HepG2 (cell line): ENCODE data around the gene AVPR2. TPM values are rescaled to one million over a fixed set of nuclear protein-coding genes. Genes with fewer than 3 reads are reported as not detected.

Experiments used
- ATF7 ChIP-seq, 2 experiments: fragments of 450-650 bp in 1 of 2; sonication (generic) in 1 of 2; formaldehyde crosslinking in 1 of 2; IDR thresholded peaks; 2 replicates each; pipeline versions ENCODE4 v1.4.0 to v1.6.1; 2016 to 2020; ENCODE audit warnings: antibody characterized with exemption in 1 of 2, mild to moderate bottlenecking in 1 of 2, missing genetic modification reagents in 1 of 2
- DMAP1 ChIP-seq: IDR thresholded peaks from 2 replicates; pipeline ENCODE4 v1.6.1; 2016
- GTF3A ChIP-seq: sonication (generic); formaldehyde crosslinking; conservative IDR thresholded peaks from 2 replicates; pipeline ENCODE4 v1.4.0; 2020; ENCODE audit warnings: mild to moderate bottlenecking, missing genetic modification reagents
- KDM6A ChIP-seq: IDR thresholded peaks from 2 replicates; pipeline ENCODE4 v1.6.1; 2016; ENCODE audit warnings: low read depth
- MYNN ChIP-seq: sonication (generic); formaldehyde crosslinking; IDR thresholded peaks from 2 replicates; pipeline ENCODE4 v1.4.0; 2020; ENCODE audit warnings: mild to moderate bottlenecking, low read depth, missing genetic modification reagents
- NCOA1 ChIP-seq: sonication (generic); formaldehyde crosslinking; IDR thresholded peaks from 2 replicates; pipeline ENCODE4 v1.9.0; 2021; ENCODE audit warnings: missing genetic modification reagents
- SCMH1 ChIP-seq: sonication (generic); formaldehyde crosslinking; IDR thresholded peaks from 2 replicates; pipeline ENCODE4 v1.9.0; 2021; ENCODE audit warnings: missing genetic modification reagents, mild to moderate bottlenecking, borderline replicate concordance
- TBL1XR1 ChIP-seq: fragments of 150-350 bp; IDR thresholded peaks from 2 replicates; pipeline ENCODE4 v1.6.1; 2014; ENCODE audit warnings: borderline replicate concordance, low read length; ENCODE audit not compliant: partially characterized antibody
- TOPORS ChIP-seq: sonication (generic); formaldehyde crosslinking; IDR thresholded peaks from 2 replicates; pipeline ENCODE4 v1.8.0; 2023; ENCODE audit warnings: mild to moderate bottlenecking, missing genetic modification reagents
- XRCC5 ChIP-seq: fragments of 200-400 bp; formaldehyde crosslinking; optimal IDR thresholded peaks from 2 replicates; pipeline ENCODE3; 2017; ENCODE audit warnings: mild to moderate bottlenecking, low read length
- ZFYVE20 ChIP-seq: sonication (generic); formaldehyde crosslinking; IDR thresholded peaks from 2 replicates; pipeline ENCODE4 v1.8.0; 2023; ENCODE audit warnings: low read depth, mild to moderate bottlenecking, moderate library complexity, missing genetic modification reagents, borderline replicate concordance
- ZMAT3 ChIP-seq: sonication (generic); formaldehyde crosslinking; conservative IDR thresholded peaks from 2 replicates; pipeline ENCODE4 v1.7.0; 2021; ENCODE audit warnings: missing genetic modification reagents
- ZNF143 ChIP-seq: sonication (generic); formaldehyde crosslinking; IDR thresholded peaks from 2 replicates; pipeline ENCODE4 v1.4.0; 2020; ENCODE audit warnings: missing genetic modification reagents
- ZNF235 ChIP-seq: sonication (generic); formaldehyde crosslinking; IDR thresholded peaks from 2 replicates; pipeline ENCODE4 v1.8.1; 2023; ENCODE audit warnings: mild to moderate bottlenecking, missing genetic modification reagents, borderline replicate concordance
- ZNF292 ChIP-seq: sonication (generic); formaldehyde crosslinking; IDR thresholded peaks from 2 replicates; pipeline ENCODE4 v1.8.1; 2022; ENCODE audit warnings: mild to moderate bottlenecking, low read depth, missing genetic modification reagents, borderline replicate concordance
- ZNF850 ChIP-seq: sonication (generic); formaldehyde crosslinking; conservative IDR thresholded peaks from 2 replicates; pipeline ENCODE4 v1.9.0; 2021; ENCODE audit warnings: mild to moderate bottlenecking, missing genetic modification reagents
- ZSCAN29 ChIP-seq: sonication (generic); formaldehyde crosslinking; conservative IDR thresholded peaks from 2 replicates; pipeline ENCODE4 v1.4.0; 2020; ENCODE audit warnings: mild to moderate bottlenecking, missing genetic modification reagents
- polyA plus RNA-seq, 8 experiments: library from polyadenylated mRNA; depleted of rRNA in 3 of 8; stranded (reverse) in 7 of 8; unstranded in 1 of 8; fragments of >200 nt; fragmentation: Illumina TruSeq in 4 of 8; extraction: Trizol in 4 of 8; gene quantifications; 2 replicates each; pipeline versions ENCODE4 v1.2.1 to v1.2.3, GENCODE V29; 2011 to 2016; ENCODE audit warnings: low read depth in 4 of 8, missing spikeins in 1 of 8, mixed read lengths in 1 of 8; ENCODE audit not compliant: insufficient read depth in 1 of 8
- total RNA-seq, 5 experiments: library from RNA; depleted of rRNA; stranded (reverse); fragments of >200 nt; fragmentation: Illumina TruSeq; extraction: Trizol; gene quantifications; 2 replicates each; pipeline ENCODE4 v1.2.3, GENCODE V29; 2016; ENCODE audit warnings: low read depth in 1 of 5
- TF ChIP-seq, protein P1 (sequence below): sonication (generic); formaldehyde crosslinking; IDR thresholded peaks from 2 replicates; pipeline ENCODE4 v1.4.0; 2020; ENCODE audit warnings: missing genetic modification reagents, mild to moderate bottlenecking, borderline replicate concordance
- TF ChIP-seq, protein P2 (sequence below): sonication (generic); formaldehyde crosslinking; IDR thresholded peaks from 2 replicates; pipeline ENCODE4 v1.9.0; 2021; ENCODE audit warnings: missing genetic modification reagents, borderline replicate concordance
- TF ChIP-seq, protein P3 (sequence below): sonication (generic); formaldehyde crosslinking; IDR thresholded peaks from 2 replicates; pipeline ENCODE4 v1.9.0; 2021; ENCODE audit warnings: mild to moderate bottlenecking, missing genetic modification reagents

AVPR2 gene
- total and polyA plus RNA-seq, 2 of the 13 experiments (the other 11 are each of a cell fraction or from before 2014, with no cell fraction given): not detected

DNA sequence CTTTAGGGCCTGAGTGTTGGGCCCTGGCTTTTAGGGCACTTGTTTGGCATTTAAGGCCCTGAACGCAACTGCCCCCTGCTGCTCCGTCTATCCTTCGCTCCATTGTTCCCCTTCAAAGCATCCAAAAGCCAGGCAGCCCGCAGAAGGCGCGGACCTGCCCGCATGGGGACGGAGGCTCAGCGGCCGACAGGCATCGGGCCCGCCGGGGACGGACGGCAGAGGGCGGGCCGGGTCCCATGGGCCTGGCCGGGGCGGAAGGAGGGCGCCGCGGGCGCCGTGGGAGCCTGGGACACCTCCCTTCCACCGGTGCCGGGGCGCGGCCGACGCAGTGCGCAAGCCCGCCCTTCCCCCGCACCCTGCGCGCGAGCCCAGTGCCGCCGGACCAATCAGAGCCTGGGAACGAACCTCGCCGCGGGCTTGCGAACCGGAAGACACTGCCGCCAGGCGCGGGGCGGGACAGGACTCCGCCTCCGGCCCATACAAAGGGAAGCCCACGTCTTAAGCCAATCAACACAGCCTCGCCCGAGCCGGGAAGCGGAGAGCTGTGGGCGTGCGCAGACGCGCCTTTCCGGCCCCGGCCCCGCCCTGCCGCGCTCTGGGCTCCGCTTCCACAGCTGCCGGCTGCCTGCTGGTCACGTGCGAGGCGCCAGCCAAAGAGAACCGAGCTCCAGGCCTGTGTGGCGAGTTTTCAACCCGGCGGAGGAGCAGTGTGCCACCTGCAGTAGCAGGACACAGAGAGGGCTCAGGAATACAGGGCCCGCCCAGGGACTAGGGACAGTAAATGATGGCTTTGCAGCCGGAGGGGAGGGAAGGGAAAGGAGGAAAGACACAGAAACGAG lies 23.7 kb downstream of the AVPR2 start (continued):
- TF ChIP-seq, protein P1, sequence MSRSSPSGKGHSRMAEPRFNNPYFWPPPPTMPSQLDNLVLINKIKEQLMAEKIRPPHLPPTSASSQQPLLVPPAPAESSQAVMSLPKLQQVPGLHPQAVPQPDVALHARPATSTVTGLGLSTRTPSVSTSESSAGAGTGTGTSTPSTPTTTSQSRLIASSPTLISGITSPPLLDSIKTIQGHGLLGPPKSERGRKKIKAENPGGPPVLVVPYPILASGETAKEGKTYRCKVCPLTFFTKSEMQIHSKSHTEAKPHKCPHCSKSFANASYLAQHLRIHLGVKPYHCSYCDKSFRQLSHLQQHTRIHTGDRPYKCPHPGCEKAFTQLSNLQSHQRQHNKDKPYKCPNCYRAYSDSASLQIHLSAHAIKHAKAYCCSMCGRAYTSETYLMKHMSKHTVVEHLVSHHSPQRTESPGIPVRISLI (CRISPR knock-in tag): no peak
- TF ChIP-seq, protein P2, sequence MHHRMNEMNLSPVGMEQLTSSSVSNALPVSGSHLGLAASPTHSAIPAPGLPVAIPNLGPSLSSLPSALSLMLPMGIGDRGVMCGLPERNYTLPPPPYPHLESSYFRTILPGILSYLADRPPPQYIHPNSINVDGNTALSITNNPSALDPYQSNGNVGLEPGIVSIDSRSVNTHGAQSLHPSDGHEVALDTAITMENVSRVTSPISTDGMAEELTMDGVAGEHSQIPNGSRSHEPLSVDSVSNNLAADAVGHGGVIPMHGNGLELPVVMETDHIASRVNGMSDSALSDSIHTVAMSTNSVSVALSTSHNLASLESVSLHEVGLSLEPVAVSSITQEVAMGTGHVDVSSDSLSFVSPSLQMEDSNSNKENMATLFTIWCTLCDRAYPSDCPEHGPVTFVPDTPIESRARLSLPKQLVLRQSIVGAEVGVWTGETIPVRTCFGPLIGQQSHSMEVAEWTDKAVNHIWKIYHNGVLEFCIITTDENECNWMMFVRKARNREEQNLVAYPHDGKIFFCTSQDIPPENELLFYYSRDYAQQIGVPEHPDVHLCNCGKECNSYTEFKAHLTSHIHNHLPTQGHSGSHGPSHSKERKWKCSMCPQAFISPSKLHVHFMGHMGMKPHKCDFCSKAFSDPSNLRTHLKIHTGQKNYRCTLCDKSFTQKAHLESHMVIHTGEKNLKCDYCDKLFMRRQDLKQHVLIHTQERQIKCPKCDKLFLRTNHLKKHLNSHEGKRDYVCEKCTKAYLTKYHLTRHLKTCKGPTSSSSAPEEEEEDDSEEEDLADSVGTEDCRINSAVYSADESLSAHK (CRISPR knock-in tag): no peak
- TF ChIP-seq KDM6A (CRISPR knock-in tag): no peak
- TF ChIP-seq ATF7 (IDR thresholded peaks at IDR 0.05): no peak
- TF ChIP-seq ATF7 (CRISPR knock-in tag; IDR thresholded peaks at IDR 0.05): no peak
- no peak for TF ChIP-seq MYNN (CRISPR knock-in tag)
- no peak for TF ChIP-seq ZFYVE20 (CRISPR knock-in tag)
- TF ChIP-seq TBL1XR1: no peak
- TF ChIP-seq ZNF143 (CRISPR knock-in tag): no peak
- no peak for TF ChIP-seq ZNF292
- TF ChIP-seq ZMAT3: no peak
- TF ChIP-seq NCOA1 (CRISPR knock-in tag): no peak
- TF ChIP-seq TOPORS (CRISPR knock-in tag): no peak
- TF ChIP-seq, protein P3, sequence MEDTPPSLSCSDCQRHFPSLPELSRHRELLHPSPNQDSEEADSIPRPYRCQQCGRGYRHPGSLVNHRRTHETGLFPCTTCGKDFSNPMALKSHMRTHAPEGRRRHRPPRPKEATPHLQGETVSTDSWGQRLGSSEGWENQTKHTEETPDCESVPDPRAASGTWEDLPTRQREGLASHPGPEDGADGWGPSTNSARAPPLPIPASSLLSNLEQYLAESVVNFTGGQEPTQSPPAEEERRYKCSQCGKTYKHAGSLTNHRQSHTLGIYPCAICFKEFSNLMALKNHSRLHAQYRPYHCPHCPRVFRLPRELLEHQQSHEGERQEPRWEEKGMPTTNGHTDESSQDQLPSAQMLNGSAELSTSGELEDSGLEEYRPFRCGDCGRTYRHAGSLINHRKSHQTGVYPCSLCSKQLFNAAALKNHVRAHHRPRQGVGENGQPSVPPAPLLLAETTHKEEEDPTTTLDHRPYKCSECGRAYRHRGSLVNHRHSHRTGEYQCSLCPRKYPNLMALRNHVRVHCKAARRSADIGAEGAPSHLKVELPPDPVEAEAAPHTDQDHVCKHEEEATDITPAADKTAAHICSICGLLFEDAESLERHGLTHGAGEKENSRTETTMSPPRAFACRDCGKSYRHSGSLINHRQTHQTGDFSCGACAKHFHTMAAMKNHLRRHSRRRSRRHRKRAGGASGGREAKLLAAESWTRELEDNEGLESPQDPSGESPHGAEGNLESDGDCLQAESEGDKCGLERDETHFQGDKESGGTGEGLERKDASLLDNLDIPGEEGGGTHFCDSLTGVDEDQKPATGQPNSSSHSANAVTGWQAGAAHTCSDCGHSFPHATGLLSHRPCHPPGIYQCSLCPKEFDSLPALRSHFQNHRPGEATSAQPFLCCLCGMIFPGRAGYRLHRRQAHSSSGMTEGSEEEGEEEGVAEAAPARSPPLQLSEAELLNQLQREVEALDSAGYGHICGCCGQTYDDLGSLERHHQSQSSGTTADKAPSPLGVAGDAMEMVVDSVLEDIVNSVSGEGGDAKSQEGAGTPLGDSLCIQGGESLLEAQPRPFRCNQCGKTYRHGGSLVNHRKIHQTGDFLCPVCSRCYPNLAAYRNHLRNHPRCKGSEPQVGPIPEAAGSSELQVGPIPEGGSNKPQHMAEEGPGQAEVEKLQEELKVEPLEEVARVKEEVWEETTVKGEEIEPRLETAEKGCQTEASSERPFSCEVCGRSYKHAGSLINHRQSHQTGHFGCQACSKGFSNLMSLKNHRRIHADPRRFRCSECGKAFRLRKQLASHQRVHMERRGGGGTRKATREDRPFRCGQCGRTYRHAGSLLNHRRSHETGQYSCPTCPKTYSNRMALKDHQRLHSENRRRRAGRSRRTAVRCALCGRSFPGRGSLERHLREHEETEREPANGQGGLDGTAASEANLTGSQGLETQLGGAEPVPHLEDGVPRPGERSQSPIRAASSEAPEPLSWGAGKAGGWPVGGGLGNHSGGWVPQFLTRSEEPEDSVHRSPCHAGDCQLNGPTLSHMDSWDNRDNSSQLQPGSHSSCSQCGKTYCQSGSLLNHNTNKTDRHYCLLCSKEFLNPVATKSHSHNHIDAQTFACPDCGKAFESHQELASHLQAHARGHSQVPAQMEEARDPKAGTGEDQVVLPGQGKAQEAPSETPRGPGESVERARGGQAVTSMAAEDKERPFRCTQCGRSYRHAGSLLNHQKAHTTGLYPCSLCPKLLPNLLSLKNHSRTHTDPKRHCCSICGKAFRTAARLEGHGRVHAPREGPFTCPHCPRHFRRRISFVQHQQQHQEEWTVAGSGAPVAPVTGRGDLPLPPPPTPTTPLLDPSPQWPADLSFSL (CRISPR knock-in tag): no peak
- TF ChIP-seq ZSCAN29 (CRISPR knock-in tag): no peak
- no peak for TF ChIP-seq GTF3A
- TF ChIP-seq XRCC5: no peak
- TF ChIP-seq DMAP1 (CRISPR knock-in tag): no peak; the same call in 1 of the 2 replicates
- no peak for TF ChIP-seq ZNF235 (CRISPR knock-in tag)
- no peak for TF ChIP-seq ZNF850 (CRISPR knock-in tag)
- no peak for TF ChIP-seq SCMH1
